Measurements from ENCODE around the gene GKN2. TPM values are rescaled to one million over a fixed set of nuclear protein-coding genes. Genes with fewer than 3 reads are reported as not detected.

GKN2 gene
- total RNA-seq, 1 experiment from 2014 or later: not detected

DNA sequence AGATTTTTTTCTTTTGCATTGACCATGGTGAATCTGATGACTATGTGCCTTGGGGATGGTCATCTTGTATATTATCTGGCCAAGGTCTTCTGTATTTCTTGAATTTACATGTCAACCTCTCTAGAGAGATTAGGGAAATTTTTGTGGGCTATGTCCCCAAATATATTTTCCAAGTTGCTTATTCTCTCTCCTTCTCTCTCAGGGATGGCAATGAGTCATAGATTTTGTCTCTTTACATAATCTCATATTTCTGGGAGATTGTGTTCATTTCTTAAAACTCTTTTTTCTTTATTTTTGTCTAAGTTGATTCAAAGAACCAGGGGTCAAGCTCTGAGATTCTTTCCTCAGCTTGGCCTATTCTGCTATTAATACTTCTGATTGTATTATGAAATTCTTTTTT, 9.9 kb downstream of the GKN2 start:
- Histone ChIP-seq H3K4me1 (no peaks in the 10 kb centered on the region), H3K4me3 (ENCODE audit: low read depth, low read length) (no peak overlapping the region), H3K36me3 (ENCODE audit: control insufficient read depth, insufficient read depth, low read length) (no peaks in the 10 kb centered on the region), H3K27me3 (replicated peaks; ENCODE audit: control insufficient read depth, insufficient read depth, low read length) (no peaks in the 10 kb centered on the region), H3K9me3 (no peaks in the 10 kb centered on the region)
- Mint-ChIP-seq H3K27ac (ENCODE audit: unreplicated experiment) (no peak overlapping the region), H3K36me3 (ENCODE audit: insufficient read depth, unreplicated experiment) (no peaks in the 10 kb centered on the region), H3K27me3 (ENCODE audit: insufficient read depth, unreplicated experiment) (peaks cover 16% of the 10 kb centered on the region), H3K4me3 (ENCODE audit: unreplicated experiment) (no peak overlapping the region), H3K9me3 (ENCODE audit: unreplicated experiment) (peaks cover 13% of the 10 kb centered on the region), H3K4me1 (ENCODE audit: low read depth, unreplicated experiment) (no peaks in the 10 kb centered on the region)
- ChIA-PET CTCF (interaction anchor here (0.5 to 1.7 kb wide), 8 partner anchors 10 to 480 kb away, joined by 3 to 9 read pairs (median 4); partner anchors contain the start of gene GKN2), POLR2A (interaction anchor here (1.0 kb wide), 1 partner anchor 8 kb away, joined by 3 read pairs; no protein-coding TSS in a partner anchor)
- TF ChIP-seq, protein P1, sequence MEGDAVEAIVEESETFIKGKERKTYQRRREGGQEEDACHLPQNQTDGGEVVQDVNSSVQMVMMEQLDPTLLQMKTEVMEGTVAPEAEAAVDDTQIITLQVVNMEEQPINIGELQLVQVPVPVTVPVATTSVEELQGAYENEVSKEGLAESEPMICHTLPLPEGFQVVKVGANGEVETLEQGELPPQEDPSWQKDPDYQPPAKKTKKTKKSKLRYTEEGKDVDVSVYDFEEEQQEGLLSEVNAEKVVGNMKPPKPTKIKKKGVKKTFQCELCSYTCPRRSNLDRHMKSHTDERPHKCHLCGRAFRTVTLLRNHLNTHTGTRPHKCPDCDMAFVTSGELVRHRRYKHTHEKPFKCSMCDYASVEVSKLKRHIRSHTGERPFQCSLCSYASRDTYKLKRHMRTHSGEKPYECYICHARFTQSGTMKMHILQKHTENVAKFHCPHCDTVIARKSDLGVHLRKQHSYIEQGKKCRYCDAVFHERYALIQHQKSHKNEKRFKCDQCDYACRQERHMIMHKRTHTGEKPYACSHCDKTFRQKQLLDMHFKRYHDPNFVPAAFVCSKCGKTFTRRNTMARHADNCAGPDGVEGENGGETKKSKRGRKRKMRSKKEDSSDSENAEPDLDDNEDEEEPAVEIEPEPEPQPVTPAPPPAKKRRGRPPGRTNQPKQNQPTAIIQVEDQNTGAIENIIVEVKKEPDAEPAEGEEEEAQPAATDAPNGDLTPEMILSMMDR (IDR thresholded peaks at IDR 0.05; ENCODE audit: insufficient read depth in 1 of 2, low read depth in 1 of 2, low read length in 1 of 2, severe bottlenecking in 1 of 2, unreplicated experiment in 1 of 2): no peak
- BruUV-seq (replicated peaks): no TSS peak
- intact Hi-C loops (cut with micrococcal nuclease; ENCODE audit: unreplicated experiment): loop anchor here (5.0 kb wide), 1 partner anchor 364 kb away; no protein-coding TSS in a partner anchor
- no peak for DNase-seq

DNA sequence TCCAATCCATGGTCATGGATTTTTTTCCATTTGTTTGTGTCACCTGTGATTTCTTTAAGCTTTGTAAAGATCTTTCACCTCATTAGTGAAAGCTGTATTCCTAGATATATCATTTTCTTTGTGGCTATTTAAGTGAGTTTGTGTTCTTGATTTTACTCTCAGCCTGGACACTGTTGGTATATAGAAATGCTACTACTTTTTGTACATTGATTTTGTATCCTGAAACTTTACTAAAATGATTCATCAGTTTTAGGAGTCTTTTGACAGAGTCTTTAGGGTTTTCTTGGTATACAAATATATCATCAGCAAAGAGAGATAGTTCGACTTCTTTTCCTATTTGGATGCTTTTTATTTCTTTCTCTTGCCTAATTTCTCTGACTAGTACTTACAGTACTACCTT, 12.3 kb downstream of the GKN2 start:
- no peak overlapping the region for H3K4me3 Mint-ChIP-seq (ENCODE audit: unreplicated experiment)
- Histone ChIP-seq H3K4me3 (ENCODE audit: low read depth, low read length) (no peak overlapping the region), H3K4me1 (no peaks in the 10 kb centered on the region), H3K27me3 (replicated peaks; ENCODE audit: control insufficient read depth, insufficient read depth, low read length) (no peaks in the 10 kb centered on the region), H3K36me3 (ENCODE audit: control insufficient read depth, insufficient read depth, low read length) (no peaks in the 10 kb centered on the region), H3K9me3 (no peaks in the 10 kb centered on the region)
- H3K36me3 Mint-ChIP-seq (ENCODE audit: insufficient read depth, unreplicated experiment): no peaks in the 10 kb centered on the region
- H3K27ac Mint-ChIP-seq (ENCODE audit: unreplicated experiment): no peak overlapping the region
- intact Hi-C loops (cut with micrococcal nuclease; ENCODE audit: unreplicated experiment): loop anchor here (5.0 kb wide), 1 partner anchor 367 kb away; no protein-coding TSS in a partner anchor
- H3K27me3 Mint-ChIP-seq (ENCODE audit: insufficient read depth, unreplicated experiment): peaks cover 13% of the 10 kb centered on the region
- BruUV-seq (replicated peaks): no TSS peak
- DNase-seq: no peak
- no peaks in the 10 kb centered on the region for H3K4me1 Mint-ChIP-seq (ENCODE audit: low read depth, unreplicated experiment)
- ChIA-PET POLR2A (no interaction called here), CTCF (no interaction called here)
- peaks cover 13% of the 10 kb centered on the region for H3K9me3 Mint-ChIP-seq (ENCODE audit: unreplicated experiment)
- TF ChIP-seq, protein P1 (IDR thresholded peaks at IDR 0.05; ENCODE audit: insufficient read depth in 1 of 2, low read depth in 1 of 2, low read length in 1 of 2, severe bottlenecking in 1 of 2, unreplicated experiment in 1 of 2): no peak

- Mint-ChIP-seq H3K27ac (ENCODE audit: unreplicated experiment) (no peak overlapping the region), H3K9me3 (ENCODE audit: unreplicated experiment) (peaks cover 13% of the 10 kb centered on the region), H3K36me3 (ENCODE audit: insufficient read depth, unreplicated experiment) (no peaks in the 10 kb centered on the region), H3K27me3 (ENCODE audit: insufficient read depth, unreplicated experiment) (peaks cover 13% of the 10 kb centered on the region), H3K4me3 (ENCODE audit: unreplicated experiment) (no peak overlapping the region), H3K4me1 (ENCODE audit: low read depth, unreplicated experiment) (no peaks in the 10 kb centered on the region)
- H3K36me3 ChIP-seq (ENCODE audit: control insufficient read depth, insufficient read depth, low read length): no peaks in the 10 kb centered on the region
- POLR2A ChIA-PET: no interaction called here
- CTCF ChIA-PET: no interaction called here
- no peaks in the 10 kb centered on the region for H3K27me3 ChIP-seq (replicated peaks; ENCODE audit: control insufficient read depth, insufficient read depth, low read length)
- BruUV-seq (replicated peaks): no TSS peak
- H3K4me3 ChIP-seq (ENCODE audit: low read depth, low read length): no peak overlapping the region
- no peaks in the 10 kb centered on the region for H3K4me1 ChIP-seq
- intact Hi-C loops (cut with micrococcal nuclease; ENCODE audit: unreplicated experiment): loop anchor here (5.0 kb wide), 1 partner anchor 367 kb away; no protein-coding TSS in a partner anchor
- DNase-seq: no peak
- TF ChIP-seq, protein P1 (IDR thresholded peaks at IDR 0.05; ENCODE audit: insufficient read depth in 1 of 2, low read depth in 1 of 2, low read length in 1 of 2, severe bottlenecking in 1 of 2, unreplicated experiment in 1 of 2): no peak
- H3K9me3 ChIP-seq: no peaks in the 10 kb centered on the region
Observed at GRCh38 chr2:68939962-68940361, 12.7 kb downstream of the GKN2 start.

All from Caco-2 (cell line).